Erythroblast (primary cell): ENCODE data around the gene PIK3R2.
"Not testable (repeated sequence)": the region's sequence is repeated elsewhere in the genome, so short reads cannot be mapped to it uniquely, and the experiment has no call there.

Experiments used
- DNase-seq, 2 experiments: peaks; one replicate each; lab custom pipeline; 2025; lab: John Stamatoyannopoulos, UW
- GATA1 ChIP-seq: IDR thresholded peaks from 2 replicates; pipeline ENCODE4 v1.6.1; 2011; ENCODE audit warnings: low read depth, mild to moderate bottlenecking, control low read depth, low read length, moderate library complexity
- POLR2A ChIP-seq: IDR thresholded peaks from 2 replicates; pipeline ENCODE4 v1.6.1; 2011; ENCODE audit warnings: mild to moderate bottlenecking, low read length

Gene PIK3R2

GRCh38 chr19:18155095-18156087 is 2.4 kb downstream of the PIK3R2 start:
- no peak for TF ChIP-seq GATA1
- TF ChIP-seq POLR2A, result no peak
- no peak for DNase-seq

GRCh38 chr19:18156268-18156667 is 3.3 kb downstream of the PIK3R2 start:
- DNase-seq, result no peak
- TF ChIP-seq GATA1 (no peak), POLR2A (no peak)

- TF ChIP-seq GATA1 (peak; percentile 48), POLR2A (peak; percentile 73)
- peak; percentile 99 for DNase-seq
These were observed 4.0 kb downstream of the PIK3R2 start for GRCh38 chr19:18156841-18157464.

- no peak for TF ChIP-seq POLR2A
- TF ChIP-seq GATA1, result no peak
- DNase-seq, result no peak
These were observed 4.6 kb downstream of the PIK3R2 start for GRCh38 chr19:18157465-18158063.

GRCh38 chr19:18158467-18158866 is 5.5 kb downstream of the PIK3R2 start:
- DNase-seq, result peak in 1 of 2 experiments; percentile 58
- TF ChIP-seq GATA1 (no peak), POLR2A (no peak)

GRCh38 chr19:18159059-18159616 is 6.2 kb downstream of the PIK3R2 start:
- DNase-seq, result not testable (repeated sequence)

GRCh38 chr19:18159810-18160209 is 6.8 kb downstream of the PIK3R2 start:
- DNase-seq, result no peak
- TF ChIP-seq POLR2A, result no peak
- no peak for TF ChIP-seq GATA1

GRCh38 chr19:18160493-18160970 is 7.6 kb downstream of the PIK3R2 start:
- peak; percentile 22 for TF ChIP-seq GATA1
- peak; percentile 74 for TF ChIP-seq POLR2A
- peak; percentile 80 to 87 for DNase-seq

GRCh38 chr19:18160971-18161635 is 8.1 kb downstream of the PIK3R2 start:
- DNase-seq, result peak; percentile 84 to 93
- TF ChIP-seq GATA1 (no peak), POLR2A (peak; percentile 9)

- no peak for TF ChIP-seq POLR2A
- no peak for TF ChIP-seq GATA1
- DNase-seq, result no peak
These were observed 8.7 kb downstream of the PIK3R2 start for GRCh38 chr19:18161636-18162002.

GRCh38 chr19:18164072-18164471 is 11.1 kb downstream of the PIK3R2 start:
- DNase-seq, result no peak

GRCh38 chr19:18165794-18166544 is 13.0 kb downstream of the PIK3R2 start:
- no peak for DNase-seq
- TF ChIP-seq GATA1 (no peak), POLR2A (no peak)

More at GRCh38 chr19:18164072-18164471, 11.1 kb downstream of the PIK3R2 start:
- TF ChIP-seq GATA1, result no peak
- no peak for TF ChIP-seq POLR2A
